Measurements from ENCODE around the gene IRAK4.

The IRAK4 gene

DNA sequence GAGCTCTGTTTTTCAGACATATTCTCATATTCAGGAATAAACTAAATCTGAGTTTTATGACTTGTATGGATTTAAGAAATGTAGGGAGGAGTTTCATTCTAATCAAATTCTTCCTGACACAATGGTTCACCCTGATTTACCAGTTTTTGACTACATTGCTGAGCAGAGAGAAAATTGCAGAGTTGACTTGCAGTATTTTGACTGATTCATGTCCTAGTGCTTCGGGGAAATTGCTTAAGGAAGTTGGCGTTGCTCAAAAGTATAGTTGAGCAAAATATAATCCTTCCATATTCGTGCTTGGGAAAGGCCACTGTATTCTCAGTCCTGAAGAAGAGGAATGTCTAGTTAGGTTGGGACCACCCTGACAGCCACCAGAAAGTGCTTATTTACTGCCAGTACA lies 48.6 kb downstream of the IRAK4 start:
- TF ChIP-seq, protein P1, sequence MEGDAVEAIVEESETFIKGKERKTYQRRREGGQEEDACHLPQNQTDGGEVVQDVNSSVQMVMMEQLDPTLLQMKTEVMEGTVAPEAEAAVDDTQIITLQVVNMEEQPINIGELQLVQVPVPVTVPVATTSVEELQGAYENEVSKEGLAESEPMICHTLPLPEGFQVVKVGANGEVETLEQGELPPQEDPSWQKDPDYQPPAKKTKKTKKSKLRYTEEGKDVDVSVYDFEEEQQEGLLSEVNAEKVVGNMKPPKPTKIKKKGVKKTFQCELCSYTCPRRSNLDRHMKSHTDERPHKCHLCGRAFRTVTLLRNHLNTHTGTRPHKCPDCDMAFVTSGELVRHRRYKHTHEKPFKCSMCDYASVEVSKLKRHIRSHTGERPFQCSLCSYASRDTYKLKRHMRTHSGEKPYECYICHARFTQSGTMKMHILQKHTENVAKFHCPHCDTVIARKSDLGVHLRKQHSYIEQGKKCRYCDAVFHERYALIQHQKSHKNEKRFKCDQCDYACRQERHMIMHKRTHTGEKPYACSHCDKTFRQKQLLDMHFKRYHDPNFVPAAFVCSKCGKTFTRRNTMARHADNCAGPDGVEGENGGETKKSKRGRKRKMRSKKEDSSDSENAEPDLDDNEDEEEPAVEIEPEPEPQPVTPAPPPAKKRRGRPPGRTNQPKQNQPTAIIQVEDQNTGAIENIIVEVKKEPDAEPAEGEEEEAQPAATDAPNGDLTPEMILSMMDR (conservative IDR thresholded peaks at IDR 0.05; ENCODE audit: control insufficient read depth, insufficient read depth, low read depth, low read length), result no peak
- DNase-seq (ENCODE audit: low read depth), result no peak
- H3K4me3 ChIP-seq (ENCODE audit: control insufficient read depth, low read depth, low read length), result no peak overlapping the region

DNA sequence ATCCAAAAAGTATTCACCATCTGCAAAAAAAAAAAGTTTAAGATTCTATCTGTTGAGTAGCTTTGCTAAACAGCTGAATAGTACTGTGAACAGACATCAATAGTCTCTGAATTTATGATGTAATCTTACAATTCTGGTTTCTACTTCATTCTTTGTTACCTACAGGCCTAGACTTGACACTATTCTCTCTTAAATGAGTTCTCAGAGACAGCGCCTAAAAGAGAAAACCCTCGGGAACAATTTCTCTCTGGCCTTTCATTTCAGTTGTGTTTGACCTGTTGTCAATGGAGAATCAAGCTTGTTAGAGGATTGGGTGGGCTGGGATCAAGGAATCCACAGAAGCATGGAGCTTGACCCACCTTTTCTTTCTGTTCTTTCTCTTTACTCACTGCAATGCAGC lies 53.3 kb downstream of the IRAK4 start:
- H3K4me3 ChIP-seq (ENCODE audit: control insufficient read depth, low read depth, low read length), result no peak overlapping the region
- no peak for DNase-seq (ENCODE audit: low read depth)

DNA sequence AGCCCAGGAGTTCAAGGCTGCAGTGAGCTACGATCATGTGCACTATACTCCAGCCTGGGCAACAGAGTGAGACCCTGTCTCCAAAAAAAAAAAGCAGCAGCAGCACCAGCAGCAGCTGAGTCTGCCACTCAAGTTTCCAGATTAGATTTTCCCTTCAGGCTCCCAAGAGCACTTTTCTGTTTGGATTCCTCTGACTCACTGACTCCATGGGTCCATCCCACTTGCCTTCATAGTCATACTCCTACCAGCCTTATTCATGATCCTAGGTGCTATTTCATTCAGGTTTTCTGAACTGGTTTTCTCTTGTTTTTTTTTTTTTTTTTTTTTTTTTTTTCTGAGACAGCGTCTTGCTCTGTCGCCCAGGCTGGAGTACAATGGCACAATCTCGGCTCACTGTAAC lies 54.2 kb downstream of the IRAK4 start:
- H3K4me3 ChIP-seq (ENCODE audit: control insufficient read depth, low read depth, low read length), result no peak overlapping the region
- TF ChIP-seq, protein P1 (conservative IDR thresholded peaks at IDR 0.05; ENCODE audit: control insufficient read depth, insufficient read depth, low read depth, low read length), result no peak
- DNase-seq (ENCODE audit: low read depth), result peak; percentile 2

More for the DNA sequence above, 53.3 kb downstream of the IRAK4 start:
- TF ChIP-seq, protein P1 (conservative IDR thresholded peaks at IDR 0.05; ENCODE audit: control insufficient read depth, insufficient read depth, low read depth, low read length), result no peak

DNA sequence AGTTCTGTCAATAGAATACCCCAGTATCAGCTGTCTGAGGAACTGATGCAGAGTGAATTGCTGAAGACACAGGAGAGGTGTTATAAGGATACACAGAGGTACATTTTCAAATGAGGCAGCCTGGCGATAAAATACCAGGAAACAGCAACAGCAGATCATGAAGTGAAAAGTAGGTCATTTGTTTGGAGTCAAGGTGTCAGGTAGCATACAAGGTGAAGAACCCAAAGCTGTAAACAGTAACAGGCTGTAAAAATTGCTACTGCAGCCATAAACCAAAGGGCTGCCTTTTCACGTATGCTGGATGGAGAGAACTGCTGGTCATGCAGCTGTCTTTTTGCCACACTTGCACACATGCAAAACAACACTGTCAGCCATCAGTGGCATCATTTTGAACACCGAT lies 56.7 kb downstream of the IRAK4 start:
- TF ChIP-seq, protein P1 (conservative IDR thresholded peaks at IDR 0.05; ENCODE audit: control insufficient read depth, insufficient read depth, low read depth, low read length), result no peak
- DNase-seq (ENCODE audit: low read depth), result no peak
- H3K4me3 ChIP-seq (ENCODE audit: control insufficient read depth, low read depth, low read length), result no peak overlapping the region

DNA sequence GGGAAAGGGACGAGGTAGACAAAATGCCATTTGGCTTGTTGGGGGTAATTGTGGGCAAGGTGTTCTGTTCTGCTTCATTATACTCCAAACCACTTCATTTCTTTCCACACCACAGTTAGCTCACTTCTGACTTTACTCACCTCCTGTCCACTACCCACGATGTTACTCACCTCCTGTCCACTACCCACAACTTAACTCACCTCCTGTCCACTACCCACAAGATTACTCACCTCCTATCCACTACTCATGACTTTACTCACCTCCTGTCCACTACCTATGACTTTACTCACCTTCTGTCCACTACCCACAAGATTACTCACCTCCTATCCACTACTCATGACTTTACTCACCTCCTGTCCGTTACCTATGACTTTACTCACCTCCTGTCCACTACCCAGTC lies 57.4 kb downstream of the IRAK4 start:
- DNase-seq (ENCODE audit: low read depth), result peak; percentile 16
- H3K4me3 ChIP-seq (ENCODE audit: control insufficient read depth, low read depth, low read length), result no peak overlapping the region
- TF ChIP-seq, protein P1 (conservative IDR thresholded peaks at IDR 0.05; ENCODE audit: control insufficient read depth, insufficient read depth, low read depth, low read length), result no peak

DNA sequence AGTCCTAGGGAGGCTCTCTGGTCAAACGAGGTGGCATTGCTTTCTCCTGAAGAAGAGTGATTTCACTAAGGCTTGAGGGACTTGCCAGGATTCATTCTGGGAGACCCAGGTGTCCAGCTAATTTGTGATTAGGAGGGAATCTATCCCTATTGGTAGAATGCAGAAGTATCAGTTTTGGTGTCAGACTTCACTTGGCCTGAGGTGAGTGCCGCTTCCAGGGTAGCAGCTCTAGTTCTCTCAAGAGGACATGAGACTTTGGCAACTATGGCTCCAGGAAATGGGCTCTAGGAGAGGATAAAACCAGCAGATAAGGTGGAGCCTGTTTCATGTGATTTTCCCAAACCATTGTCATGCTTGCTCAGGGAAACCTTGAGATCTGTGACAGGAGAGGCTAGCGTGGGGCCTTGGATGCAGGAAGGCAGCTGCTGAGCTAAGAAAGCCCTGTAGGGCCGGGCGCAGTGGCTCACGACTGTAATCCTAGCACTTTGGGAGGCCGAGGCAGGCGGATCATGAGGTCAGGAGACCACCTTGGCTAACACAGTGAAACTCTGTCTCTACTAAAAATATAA lies 65.5 kb downstream of the IRAK4 start:
- H3K4me3 ChIP-seq (ENCODE audit: control insufficient read depth, low read depth, low read length), result no peak overlapping the region
- TF ChIP-seq, protein P1 (conservative IDR thresholded peaks at IDR 0.05; ENCODE audit: control insufficient read depth, insufficient read depth, low read depth, low read length), result no peak
- no peak for DNase-seq (ENCODE audit: low read depth)

DNA sequence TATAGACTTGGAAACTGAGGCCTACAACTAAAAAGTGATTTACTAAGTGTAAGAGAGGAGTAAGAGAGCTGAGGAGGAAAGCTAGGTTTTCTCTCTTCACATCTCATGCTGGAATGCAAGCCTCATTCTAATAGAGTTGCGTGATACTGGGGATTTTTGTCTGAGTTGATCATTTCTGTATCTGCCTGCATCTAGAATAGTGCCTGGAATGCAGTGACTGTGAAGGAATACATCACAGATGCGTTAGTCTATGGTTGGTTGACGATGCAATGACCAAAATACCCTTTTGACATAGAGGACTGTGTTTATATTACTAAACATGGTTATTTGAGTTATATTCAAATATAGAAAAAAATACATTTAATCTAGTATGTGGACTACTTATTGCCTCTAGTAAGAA lies 67.9 kb downstream of the IRAK4 start:
- H3K4me3 ChIP-seq (ENCODE audit: control insufficient read depth, low read depth, low read length), result no peak overlapping the region
- no peak for DNase-seq (ENCODE audit: low read depth)
- TF ChIP-seq, protein P1 (conservative IDR thresholded peaks at IDR 0.05; ENCODE audit: control insufficient read depth, insufficient read depth, low read depth, low read length), result no peak
